GM19023 (cell line): Measurements from ENCODE around the gene CCNF.

Experiments
- ATAC-seq: cut with Tn5 transposase; IDR thresholded peaks from one replicate; pipeline ENCODE4 v1.9.1; 2021; ENCODE audit warnings: mild to moderate bottlenecking, moderate library complexity; ENCODE audit not compliant: unreplicated experiment

The CCNF gene

DNA sequence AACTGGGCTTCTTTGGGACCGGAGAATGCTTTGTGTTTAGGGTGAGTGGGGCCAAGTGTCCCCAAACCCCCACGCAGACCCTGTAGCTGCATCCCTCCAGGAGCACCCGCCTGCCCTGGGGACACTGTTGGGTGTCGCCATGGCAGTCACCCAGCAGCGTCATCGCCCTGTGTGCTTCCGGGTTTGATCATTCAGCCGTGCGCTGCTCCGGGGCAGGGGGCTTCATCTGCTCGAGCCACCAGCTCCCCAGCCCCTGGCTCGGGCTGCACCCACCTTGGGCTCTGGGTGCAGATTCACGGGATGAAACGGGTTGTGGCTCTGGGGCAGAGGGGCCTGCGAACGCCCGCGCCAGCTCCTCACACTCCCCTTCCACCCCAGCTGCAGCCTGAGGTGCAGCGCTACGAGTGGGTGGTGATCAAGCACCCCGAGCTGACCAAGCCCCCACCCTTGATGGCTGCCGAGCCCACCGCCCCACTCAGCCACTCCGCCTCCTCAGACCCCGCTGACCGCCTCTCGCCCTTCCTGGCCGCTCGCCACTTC, 70.7 kb downstream of the CCNF start:
- ATAC-seq, result no peak

DNA sequence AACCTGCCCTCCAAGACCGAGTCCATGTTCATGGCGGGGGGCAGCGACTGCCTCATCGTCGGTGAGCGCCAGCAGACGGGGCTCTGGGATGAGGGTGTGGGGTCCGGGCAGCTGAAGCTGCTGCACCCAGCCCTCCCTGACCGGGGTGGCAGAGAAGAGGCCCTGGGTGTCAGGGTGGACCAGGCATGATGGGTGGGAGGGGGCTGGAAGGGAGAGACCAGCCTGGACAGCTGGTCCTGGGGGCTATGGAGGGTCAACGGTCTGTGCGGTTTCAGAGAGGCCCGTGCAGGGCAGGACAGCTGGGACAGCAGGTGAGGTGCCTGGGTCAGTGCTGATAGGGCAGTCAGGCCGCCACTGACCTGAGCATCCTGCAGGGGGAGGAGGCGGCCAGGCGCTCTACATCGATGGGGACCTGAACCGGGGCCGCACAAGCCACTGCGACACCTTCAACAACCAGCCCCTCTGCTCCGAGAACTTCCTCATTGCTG, 71.2 kb downstream of the CCNF start:
- ATAC-seq, result no peak

DNA sequence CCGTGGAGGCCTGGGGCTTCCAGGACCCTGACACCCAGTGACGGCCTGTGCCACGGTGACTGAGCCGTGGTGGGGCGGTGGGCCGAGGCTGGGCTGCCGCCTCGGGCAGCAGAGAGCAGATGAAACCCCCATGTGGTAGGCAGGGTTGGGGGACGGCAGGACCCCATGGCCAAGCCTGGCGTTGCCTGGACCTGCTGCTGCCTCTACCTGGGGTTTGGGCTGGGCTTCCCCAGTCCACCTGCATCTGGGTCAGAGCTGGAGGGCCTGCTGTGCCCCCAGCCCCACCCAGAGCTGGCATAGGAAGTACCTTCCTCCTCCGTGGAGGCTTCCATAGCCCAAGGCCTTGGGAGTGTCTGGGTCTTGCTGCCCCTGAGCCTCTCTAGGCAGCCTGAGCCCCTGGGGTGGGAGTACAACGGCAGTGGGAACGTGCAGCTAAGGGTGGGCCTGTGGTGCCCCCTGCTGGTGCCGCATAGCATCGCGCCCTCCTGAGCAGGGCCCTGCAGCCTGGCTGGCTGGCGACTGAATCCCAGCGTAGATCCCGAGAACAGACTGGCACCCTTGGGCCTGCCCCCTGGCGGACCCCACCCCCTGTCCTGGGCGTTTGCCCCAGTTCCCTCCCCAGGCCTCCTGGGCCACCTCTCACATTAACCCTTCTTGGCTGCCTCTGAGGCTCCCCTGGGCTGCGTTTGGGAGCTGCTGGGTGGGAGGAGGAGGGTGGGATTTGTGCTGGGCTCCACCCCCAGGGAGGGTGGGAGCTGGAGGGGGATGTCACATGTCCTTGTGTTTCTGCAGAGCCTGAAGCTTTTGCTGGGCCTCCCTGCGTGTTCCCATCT, 71.9 kb downstream of the CCNF start:
- ATAC-seq, result no peak

DNA sequence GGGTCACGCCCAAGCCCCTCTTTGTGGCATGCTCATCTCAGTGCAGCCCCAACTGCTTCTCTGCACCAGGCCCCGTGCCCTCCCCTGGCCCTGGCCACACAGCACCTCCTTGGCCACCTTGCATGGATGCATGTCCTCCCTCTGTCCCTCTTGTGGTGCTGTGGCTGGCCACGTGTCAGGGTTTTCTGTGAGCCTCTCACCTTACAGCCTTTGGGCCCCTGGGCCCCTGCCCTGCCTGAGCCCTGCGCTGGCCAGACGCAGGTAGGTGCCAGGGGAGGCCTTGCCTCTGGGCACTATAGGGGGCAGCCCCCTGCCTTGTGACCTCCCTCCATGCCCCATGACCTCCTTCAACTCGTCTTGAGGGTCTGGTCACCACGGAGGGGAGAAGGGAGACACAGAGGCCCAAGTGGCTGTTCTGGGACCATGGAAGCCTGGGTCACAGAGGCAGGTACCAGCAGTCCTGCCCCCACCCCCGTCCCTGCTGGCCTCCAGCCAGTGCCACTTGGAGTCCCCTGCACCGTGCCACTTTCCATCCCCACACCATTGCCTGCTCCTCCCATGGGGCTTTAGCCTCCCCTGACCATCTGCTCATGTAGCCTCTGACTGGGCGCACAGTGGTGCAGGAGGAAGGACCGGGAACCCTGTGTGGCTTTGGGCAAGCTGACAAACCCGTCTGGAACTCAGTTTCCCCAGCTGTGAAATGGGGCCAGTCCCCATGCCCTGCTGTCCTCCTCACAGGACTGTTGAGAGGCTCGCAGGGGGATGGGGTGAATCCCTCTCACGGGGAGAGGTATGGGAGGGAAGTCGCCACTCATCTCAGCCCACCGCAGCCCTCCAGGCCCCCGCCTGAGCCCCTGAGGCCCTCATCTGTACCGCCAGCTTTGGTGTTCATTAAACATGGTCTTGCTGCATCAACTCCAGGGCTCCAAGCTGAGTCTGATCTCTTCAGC, 73.0 kb downstream of the CCNF start:
- no peak for ATAC-seq

DNA sequence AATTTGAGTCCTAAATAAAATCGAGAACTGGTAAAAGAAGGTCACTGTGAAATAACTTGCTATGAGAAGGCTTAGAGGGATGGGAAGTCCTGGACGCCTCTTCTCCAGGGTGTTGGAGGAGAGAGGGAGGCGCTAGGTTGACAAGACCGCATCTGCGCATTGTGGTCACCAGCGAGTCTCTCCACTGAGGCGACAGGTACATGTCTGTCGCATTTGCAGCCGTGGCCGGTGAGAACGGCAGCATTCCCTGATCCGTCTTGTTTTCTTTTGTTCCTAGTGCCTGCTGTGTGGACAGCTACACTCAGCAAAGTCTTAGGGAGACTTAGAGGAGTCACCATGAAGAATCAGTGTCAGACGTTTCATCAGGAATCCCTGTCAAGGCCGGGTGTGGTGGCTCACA, 76.4 kb downstream of the CCNF start:
- ATAC-seq, result no peak

DNA sequence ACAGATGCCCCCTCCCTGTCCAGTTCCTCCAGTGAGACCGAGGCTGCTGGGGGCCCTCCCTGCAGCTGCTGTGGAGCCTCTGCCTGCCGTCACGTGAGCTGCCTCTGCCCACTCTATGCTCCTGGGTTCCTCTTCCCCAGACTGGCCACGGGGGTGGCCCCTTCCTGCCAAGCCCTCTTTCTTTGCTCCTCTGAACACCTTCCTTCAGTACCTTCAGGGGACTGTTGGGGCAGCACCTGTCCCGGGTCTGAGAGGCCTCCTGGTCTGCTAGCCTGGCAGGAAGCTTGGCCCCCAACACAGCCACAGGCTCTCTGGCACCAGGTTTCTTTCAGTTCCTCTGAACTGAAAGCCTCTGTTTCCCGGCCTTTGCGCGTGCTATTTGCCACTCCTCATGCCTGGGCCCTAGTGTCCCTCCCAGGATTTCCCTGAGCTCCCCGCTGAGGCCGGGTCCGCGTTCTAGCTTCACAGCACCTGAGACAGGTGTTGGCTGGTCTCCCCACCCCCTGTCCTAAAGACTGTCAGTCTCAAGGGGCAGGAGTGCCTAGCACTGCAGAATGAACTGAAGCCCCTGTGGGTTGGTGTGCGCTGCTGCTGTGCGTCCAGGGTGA, 77.9 kb downstream of the CCNF start:
- ATAC-seq, result no peak

DNA sequence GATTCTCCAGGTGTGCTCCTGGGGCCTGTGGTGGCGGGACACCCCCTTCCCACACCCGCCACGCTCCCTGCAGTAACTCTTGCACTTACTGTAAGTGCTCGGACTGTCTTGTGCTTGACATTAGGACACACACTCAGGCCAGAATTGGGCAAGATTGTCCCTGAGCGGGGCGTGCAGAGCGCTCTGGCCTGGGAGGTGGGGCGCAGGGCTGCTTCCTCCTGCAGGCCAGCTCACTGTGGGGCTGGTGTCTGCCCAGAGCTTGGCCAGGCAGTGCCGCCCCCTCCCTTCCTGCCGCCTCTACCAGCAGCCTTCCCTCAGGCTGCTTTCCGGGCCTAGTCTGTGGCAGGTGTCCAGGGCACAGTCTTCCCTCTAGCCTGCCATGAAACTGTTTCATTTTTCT, 78.4 kb downstream of the CCNF start:
- no peak for ATAC-seq
